ENCODE data around the gene SRC. TPM values are rescaled to one million over a fixed set of nuclear protein-coding genes. Genes with fewer than 3 reads are reported as not detected.

The SRC gene
- total RNA-seq, 1 donor from 2014 or later = 16.8 TPM

GRCh38 chr20:37350649-37351574 is 5.0 kb downstream of the SRC start:
- no peak for DNase-seq

- no peak for DNase-seq
These were observed 6.0 kb downstream of the SRC start for GRCh38 chr20:37351689-37352607.

GRCh38 chr20:37352608-37352980 is 6.7 kb downstream of the SRC start:
- no peak for DNase-seq

GRCh38 chr20:37353285-37353849 is 7.4 kb downstream of the SRC start:
- no peak for DNase-seq

- no peak for DNase-seq
These were observed 8.6 kb downstream of the SRC start for GRCh38 chr20:37354210-37355195.

- no peak for DNase-seq
These were observed 9.6 kb downstream of the SRC start for GRCh38 chr20:37355252-37356180.

- DNase-seq = no peak
These were observed 10.4 kb downstream of the SRC start for GRCh38 chr20:37356387-37356786.

- no peak for DNase-seq
These were observed 11.0 kb downstream of the SRC start for GRCh38 chr20:37356961-37357371.

GRCh38 chr20:37357481-37358365 is 11.8 kb downstream of the SRC start:
- no peak for DNase-seq

- DNase-seq = no peak
These were observed 12.6 kb downstream of the SRC start for GRCh38 chr20:37358366-37359150.

GRCh38 chr20:37359331-37359730 is 13.4 kb downstream of the SRC start:
- DNase-seq = no peak

GRCh38 chr20:37359836-37360235 is 13.9 kb downstream of the SRC start:
- no peak for DNase-seq

- no peak for DNase-seq
These were observed 14.6 kb downstream of the SRC start for GRCh38 chr20:37360391-37361115.

- no peak for DNase-seq
These were observed 15.4 kb downstream of the SRC start for GRCh38 chr20:37361336-37361735.

GRCh38 chr20:37362231-37362792 is 16.4 kb downstream of the SRC start:
- no peak for DNase-seq

GRCh38 chr20:37362821-37363220 is 16.9 kb downstream of the SRC start:
- no peak for DNase-seq
